GM13976 (cell line): ENCODE measurements around the gene LGR6.

ENCODE experiments used
- DNase-seq: peaks from one replicate; pipeline ENCODE4 v3.0.0; 2012; ENCODE audit warnings: low spot score
- in situ Hi-C: fragments of 300-500 bp; cut with MboI; formaldehyde crosslinking; loops from one replicate; pipeline ENCODE4 v1.12.0; 2022; ENCODE audit warnings: low sequenced_read_pairs, mixed read lengths, inconsistent platforms; ENCODE audit not compliant: unreplicated experiment
- TF ChIP-seq, protein P1 (sequence below): IDR thresholded peaks from 2 replicates; pipeline ENCODE4 v1.5.1; 2012; ENCODE audit warnings: borderline replicate concordance, mild to moderate bottlenecking; ENCODE audit not compliant: insufficient read depth; ENCODE audit errors: extremely low read depth, missing control alignments, control extremely low read depth

Gene LGR6

DNA sequence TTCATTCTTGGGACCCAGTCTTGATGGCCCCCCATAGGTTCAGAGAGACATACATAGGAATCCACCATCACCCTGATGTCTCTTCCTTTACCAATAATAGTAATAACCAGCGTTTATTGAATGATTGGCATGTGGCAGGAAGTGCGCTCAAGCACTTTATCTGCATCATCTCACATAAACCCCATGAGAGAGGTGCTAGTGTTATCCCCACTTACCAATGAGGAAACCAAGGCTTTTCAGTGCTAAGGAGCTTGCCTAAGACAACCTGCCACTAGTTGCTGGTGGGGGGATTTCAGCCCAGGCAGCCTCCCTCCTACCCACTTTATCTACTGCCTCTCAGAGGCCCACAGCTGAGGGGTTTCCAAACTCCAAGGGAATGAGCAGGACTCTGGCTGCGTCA, 7.7 kb downstream of the LGR6 start:
- in situ Hi-C loops, result no loop called here
- no peak for DNase-seq
- TF ChIP-seq, protein P1, sequence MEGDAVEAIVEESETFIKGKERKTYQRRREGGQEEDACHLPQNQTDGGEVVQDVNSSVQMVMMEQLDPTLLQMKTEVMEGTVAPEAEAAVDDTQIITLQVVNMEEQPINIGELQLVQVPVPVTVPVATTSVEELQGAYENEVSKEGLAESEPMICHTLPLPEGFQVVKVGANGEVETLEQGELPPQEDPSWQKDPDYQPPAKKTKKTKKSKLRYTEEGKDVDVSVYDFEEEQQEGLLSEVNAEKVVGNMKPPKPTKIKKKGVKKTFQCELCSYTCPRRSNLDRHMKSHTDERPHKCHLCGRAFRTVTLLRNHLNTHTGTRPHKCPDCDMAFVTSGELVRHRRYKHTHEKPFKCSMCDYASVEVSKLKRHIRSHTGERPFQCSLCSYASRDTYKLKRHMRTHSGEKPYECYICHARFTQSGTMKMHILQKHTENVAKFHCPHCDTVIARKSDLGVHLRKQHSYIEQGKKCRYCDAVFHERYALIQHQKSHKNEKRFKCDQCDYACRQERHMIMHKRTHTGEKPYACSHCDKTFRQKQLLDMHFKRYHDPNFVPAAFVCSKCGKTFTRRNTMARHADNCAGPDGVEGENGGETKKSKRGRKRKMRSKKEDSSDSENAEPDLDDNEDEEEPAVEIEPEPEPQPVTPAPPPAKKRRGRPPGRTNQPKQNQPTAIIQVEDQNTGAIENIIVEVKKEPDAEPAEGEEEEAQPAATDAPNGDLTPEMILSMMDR, result no peak

DNA sequence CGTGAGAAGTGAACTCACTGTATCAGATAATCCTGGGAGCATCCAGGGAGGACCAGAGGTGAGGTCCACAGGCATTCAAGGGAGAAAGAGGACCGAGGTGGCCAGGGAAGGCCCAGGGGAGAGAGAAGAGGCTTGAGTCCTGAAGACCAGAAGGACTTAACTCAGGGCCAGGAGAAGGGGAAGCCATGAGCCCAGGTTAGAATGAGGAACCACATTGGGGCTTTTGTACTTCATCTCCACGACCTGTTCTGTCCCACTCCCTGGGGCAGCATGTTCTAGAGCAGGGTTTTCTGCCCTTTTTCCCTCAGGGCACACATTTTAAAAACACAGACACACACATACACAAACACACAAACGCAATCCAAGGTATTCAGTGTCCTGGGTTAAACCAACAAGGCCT, 8.4 kb downstream of the LGR6 start:
- TF ChIP-seq, protein P1, result no peak
- no peak for DNase-seq
- in situ Hi-C loops, result no loop called here

DNA sequence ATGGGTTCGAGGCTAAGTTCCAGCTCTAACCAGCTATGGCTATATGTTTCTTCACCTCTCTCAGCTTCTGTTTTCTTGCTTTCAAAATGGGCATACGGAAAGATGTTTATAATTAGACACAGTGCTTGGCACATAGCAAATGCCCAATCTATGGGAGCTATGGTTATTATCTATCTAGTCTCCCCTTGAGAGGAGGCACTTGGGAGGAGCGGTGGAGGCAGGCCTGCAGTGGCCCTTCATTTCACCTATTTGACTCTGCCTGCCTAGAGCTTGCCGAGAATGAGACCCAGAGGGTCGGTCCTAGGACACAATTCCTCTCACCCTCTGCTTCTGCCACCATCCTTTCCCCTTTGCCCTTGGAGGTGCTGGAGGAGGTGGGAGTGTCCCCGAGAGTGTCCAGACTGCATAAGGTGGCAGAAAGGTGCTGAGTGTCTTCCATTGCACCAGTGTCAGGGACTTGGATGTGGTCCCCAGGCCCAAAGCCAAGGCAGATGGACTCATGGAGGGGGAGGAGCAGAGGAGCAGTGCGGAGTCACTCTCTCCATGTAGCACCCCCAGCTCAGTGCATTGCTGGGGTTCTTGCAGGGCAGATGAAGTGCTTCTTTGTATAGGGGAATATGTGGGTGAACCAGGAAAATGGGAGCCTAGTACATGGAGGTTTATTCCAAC, 9.0 kb downstream of the LGR6 start:
- in situ Hi-C loops, result no loop called here
- no peak for DNase-seq
- TF ChIP-seq, protein P1, result no peak

DNA sequence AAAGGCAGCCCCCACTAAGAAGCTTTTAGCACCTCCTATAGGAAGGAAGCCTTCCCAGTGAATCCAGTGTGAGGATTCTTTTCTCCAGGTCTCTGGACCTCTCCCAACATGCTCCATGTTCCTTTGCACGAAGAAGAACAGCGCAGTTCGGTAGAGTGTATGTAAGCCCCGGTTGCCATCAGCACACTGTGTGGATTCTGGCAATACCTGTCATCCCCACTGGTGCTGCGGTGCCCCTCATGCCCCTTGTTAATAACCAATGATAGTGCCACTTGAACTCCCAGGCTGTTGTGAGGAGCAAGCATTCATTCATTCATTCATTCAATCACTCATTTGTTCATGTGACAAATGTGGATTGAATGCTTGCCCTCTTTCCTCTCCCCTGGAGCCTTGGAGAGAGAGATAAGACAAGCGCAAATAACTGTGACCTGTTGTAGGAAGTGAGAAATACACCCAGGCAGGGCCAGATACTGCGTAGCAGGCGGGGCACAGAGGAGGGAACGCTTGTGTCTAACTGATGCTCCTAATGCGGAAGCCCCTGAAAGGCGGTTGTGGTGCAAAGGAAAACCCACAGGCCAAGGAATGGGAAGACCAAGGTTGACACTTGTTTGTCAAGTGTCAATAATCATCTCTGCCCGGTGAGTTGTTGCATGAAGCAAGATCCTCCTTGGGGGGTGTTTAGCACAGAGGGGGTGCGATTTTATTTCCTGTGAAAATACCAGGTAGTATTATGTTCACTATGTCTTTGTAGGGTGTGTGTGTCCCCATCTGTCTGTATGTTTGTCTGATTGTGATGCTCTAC, 9.8 kb downstream of the LGR6 start:
- no peak for DNase-seq
- in situ Hi-C loops, result no loop called here
- TF ChIP-seq, protein P1, result no peak

DNA sequence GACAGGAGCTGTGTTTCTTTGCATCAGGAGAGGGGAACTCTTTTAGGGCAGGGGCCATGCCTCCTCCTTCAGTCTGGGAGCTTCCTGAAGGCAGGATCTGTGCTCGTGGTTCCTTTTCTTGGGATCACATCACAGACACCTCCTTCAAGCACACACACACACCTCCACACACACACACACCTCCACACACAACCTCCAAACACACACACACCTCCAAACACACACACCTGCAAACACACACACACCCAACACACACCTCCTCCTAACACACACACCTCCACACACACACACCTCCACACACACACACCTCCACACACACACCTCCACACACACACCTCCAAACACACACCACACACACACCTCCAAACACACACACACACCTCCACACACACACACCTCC, 10.5 kb downstream of the LGR6 start:
- in situ Hi-C loops, result no loop called here
- no peak for DNase-seq
- TF ChIP-seq, protein P1, result no peak

DNA sequence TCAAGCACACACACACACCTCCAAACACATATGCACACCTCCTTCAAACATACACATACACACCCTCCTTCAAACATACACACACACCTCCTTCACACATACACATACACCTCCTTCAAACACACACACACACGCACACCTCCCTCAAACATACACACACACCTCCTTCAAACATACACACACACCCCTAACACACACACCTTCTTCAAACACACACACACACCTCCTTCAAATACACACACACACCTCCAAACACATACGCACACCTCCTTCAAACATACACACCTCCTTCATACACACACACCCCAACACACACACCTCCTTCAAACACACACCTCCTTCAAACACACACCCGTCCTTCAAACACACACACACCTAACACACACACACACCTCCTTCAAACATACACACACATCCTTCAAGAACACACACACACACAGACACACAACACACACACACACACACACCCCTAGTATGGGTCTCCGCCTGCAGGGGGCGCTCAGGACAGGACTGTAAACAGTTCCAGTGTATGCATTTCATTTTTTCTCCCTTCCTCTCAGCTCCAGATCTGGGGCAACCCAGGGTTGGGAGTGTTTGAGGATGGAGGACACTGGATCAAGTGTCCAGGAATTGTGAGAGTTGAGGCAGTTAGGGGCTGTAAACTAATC, 12.1 kb downstream of the LGR6 start:
- in situ Hi-C loops, result no loop called here
- no peak for DNase-seq

More for the DNA sequence above, 12.1 kb downstream of the LGR6 start:
- TF ChIP-seq, protein P1, result no peak
